H1 (cell line): ENCODE data around the gene PPP6R1. TPM values are rescaled to one million over a fixed set of nuclear protein-coding genes. Genes with fewer than 3 reads are reported as not detected.

Source experiments
- NRF1 ChIP-seq: IDR thresholded peaks from 2 replicates; pipeline ENCODE4 v1.6.1; 2011; ENCODE audit warnings: mild to moderate bottlenecking, low read depth, low read length, improper control_type of control experiment
- POLR2AphosphoS5 ChIP-seq: IDR thresholded peaks from 2 replicates; pipeline ENCODE4 v1.6.1; 2011; ENCODE audit warnings: low read depth, low read length
- polyA plus RNA-seq, 7 experiments: library from polyadenylated mRNA; depleted of rRNA in 3 of 7; stranded (reverse) in 5 of 7; unstranded in 2 of 7; fragments of >200 nt in 5 of 7; fragments of 200-250 nt in 2 of 7; gene quantifications; 1 replicate in 5 of 7; 2 replicates in 1 of 7; 4 replicates in 1 of 7; pipeline versions ENCODE4 v1.2.1 to v1.2.3, GENCODE V29; 2011 to 2013; ENCODE audit warnings: missing spikeins in 2 of 7, mixed read lengths in 2 of 7
- total RNA-seq: library from RNA; stranded (reverse); fragmentation: NEBNext Ultra II Directional; extraction: Animal tissue kit (Norgen Biotek cat#: 25700); gene quantifications from 2 replicates; pipeline ENCODE4 v1.2.1, GENCODE V29; 2021

The PPP6R1 gene
- total and polyA plus RNA-seq, 2 of the 8 experiments (the other 6 are each of a cell fraction or from before 2014, with no cell fraction given), result 36.4 to 74.4 TPM

DNA sequence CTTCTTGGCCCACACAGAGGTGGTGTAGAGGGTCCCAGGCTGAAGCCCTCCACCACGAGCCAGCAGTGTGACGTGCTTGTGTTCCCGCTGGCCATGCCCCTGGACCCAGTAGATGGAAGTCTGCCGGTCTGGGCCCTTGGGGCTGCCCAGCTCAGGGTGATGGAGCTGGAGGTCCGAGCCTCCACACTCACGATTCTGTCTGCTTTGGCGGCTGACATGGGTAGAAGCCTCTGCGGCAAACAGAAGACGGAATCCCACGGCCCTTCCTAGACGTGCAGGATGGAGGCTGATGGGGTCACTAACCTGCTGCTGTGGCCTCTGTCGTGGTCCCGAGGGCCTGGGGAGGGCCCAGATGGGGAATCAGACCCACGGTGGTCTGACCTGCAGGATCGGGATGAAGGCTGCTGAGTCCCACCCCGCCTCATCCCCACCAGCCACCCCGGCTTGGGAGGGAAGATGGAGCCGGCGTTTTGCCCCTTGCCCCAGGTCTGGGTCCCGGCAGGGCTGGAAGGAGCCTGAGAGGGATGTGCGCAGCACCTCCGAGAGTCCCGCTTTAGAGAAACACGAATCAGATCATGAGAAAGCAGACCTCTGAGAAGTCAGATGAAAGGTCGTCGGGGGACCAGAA lies 34.7 kb downstream of the PPP6R1 start (continued):
- TF ChIP-seq POLR2AphosphoS5, result no peak
- TF ChIP-seq NRF1, result no peak
